ENCODE results near the gene TMEM187.

GRCh38 chrX:154014429-154015380, 42.2 kb downstream of the TMEM187 start:
- no peak for TF ChIP-seq CTCF (IDR thresholded peaks at IDR 0.05; ENCODE audit: insufficient read depth, low read length)
- no peak for TF ChIP-seq SPI1 (IDR thresholded peaks at IDR 0.05; ENCODE audit: borderline replicate concordance, low read depth)
- TF ChIP-seq GABPA (IDR thresholded peaks at IDR 0.05; ENCODE audit: low read depth) = no peak
- no peak for TF ChIP-seq POLR2AphosphoS5 (IDR thresholded peaks at IDR 0.05; ENCODE audit: low read depth)

Measured in HL-60 (cell line).